ENCODE data around the gene ZNF644.

The ZNF644 gene

DNA sequence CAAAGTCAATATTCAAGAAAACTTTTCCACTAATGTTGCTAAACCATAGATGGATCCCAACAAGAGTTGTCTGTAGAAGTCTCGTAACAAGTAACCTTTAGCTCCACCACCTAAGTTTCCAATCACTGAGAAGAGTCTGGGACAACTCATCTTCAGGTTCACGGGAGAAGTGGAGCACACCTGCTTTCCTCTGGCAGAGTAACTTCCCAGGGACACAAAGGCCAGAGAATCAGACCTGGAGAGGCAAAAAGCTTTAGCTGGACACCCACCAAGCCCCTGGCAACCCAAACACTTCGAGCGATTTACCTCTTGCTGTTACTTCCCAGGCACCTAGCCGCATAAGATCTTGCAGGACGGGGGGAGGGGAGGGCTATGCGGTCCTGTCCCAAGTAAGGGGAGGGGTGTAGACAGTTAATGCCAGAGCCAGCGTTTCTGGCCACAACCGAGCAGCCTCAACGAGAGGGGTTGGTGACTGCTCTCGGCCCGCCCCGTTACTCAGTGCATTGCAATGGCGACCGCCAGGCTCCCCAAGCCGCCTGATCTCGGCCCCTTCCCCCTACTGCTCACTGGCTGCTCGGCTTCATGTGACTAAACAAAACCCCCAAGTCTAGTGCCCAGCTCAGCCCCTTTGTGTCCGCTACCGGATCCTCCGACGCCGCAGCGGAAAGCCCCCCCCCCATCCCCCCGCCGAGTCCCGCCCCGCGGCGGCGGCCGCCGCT lies 709 bp downstream of the ZNF644 start:
- peak; percentile 85 for DNase-seq

DNA sequence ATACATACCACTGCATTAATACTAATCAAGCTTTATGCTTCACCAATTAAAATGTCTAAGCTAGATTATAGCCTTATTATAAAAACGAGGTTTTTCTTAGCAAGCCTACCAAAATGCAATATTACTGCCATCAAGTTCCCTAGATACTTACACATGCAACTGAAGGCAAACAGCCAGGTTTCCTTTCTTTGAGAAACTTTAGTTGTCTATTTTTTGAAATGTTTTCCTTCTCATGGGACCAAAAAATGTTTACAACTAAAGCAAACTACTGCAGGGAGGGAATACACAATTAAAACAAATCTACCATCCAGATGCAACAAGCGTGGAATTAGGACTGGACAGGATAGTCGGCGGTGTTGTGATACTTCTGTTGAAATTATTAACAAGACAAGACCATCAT lies 1.3 kb downstream of the ZNF644 start:
- peak; percentile 23 for DNase-seq

DNA sequence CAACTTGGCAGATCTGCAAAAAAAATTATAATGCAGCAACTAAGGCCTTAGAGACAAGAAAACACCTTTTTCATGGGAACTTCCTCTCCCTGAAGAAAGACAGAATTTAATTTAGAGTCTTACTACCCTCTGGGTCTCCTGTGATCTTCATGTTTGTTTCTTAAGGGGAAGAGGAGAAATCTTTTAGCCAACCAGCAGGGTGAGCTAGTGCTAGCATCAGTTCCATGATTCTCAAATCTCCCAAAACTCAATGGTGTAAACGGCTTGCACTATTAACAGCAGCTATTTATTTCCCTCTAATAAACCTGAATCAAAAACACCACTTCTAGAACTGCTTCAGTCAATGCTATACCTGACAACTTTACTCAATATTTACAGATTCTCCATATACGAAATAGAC lies 3.8 kb downstream of the ZNF644 start:
- peak; percentile 65 for DNase-seq

DNA sequence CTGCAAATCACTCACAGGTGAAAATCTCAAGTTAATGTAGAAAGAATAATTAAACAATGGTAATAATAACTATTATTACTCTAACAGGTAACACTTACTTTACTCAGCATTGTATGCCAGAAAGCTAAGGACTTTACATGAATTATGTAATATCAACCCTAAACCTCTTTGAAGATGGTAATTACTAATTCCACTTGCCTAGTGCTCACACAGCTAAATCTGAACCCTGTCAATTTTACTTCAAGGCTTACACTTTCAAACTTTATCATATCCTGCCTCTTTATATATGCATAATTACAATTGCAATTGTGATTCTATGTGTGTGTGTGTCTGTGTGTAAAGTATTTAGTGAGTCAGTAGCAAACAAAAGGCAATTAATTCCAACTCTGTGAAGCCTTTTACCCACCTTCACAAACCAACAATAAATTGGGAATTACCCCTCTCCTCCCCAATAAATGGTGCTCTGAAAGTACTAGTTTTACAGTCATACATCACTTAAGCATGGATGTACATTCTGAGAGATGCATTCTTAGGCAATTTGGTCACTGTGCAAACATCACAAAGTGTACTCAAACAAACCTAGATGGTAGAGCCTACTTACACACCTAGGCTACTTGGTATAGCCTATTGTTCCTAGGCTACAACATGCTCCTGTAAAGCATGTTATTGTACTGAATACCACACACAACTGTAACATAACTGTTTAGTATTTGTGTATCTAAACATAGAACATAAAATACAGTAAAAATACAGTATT lies 5.9 kb downstream of the ZNF644 start:
- no peak for DNase-seq

DNA sequence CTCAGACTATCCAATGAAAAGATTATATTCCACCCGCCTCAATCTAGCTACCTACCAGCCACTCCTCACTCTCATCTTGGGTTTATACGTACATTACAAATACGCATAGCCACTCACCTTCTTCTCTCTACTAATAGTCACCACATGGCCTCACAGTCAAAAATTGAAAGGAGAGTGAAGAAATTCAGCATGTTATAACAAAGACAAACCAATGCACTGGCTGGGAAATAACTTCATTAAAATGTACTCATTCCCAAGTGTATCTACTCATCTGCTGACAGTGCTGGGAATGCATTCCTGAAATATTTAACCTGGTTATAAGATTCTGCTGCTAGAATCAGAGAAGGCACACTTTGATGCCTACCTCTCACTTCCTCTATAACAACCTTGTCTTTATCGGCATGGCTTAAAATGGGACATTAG lies 6.5 kb downstream of the ZNF644 start:
- DNase-seq: no peak

DNA sequence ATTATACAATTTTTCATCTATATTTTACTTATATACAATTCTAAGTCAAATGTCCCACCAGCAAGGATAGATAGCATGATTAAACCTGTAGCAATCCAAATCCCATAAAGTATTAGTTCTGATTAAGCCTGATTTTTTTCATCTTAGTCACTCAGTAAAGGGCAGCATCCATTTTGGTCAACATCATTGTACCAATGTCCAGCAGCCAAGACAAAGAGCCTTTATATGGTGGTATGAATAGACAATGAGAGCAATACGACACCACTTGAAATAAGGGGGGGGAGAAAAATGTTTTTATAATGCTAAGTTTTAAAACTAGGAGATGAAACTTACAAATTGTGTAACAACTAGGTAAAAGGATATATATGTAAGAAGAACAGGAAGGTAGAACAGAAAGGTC lies 7.4 kb downstream of the ZNF644 start:
- DNase-seq: no peak

DNA sequence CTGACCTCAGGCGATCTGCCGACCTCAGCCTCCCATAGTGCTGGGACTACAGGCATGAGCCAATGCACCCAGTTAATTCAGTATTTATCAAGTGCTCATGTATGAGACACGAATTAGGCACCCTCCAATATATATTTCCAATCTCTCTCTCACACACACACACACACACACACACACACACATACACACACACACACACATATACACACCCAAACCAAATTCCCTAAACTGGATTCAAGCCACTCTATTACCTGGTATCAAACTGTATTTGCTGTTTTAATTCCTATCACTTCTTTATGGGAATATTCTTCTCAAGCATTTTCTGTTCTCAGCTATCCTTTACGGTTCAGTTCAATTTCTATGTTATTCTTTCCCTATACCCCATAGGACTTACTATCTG lies 8.5 kb downstream of the ZNF644 start:
- DNase-seq: no peak

DNA sequence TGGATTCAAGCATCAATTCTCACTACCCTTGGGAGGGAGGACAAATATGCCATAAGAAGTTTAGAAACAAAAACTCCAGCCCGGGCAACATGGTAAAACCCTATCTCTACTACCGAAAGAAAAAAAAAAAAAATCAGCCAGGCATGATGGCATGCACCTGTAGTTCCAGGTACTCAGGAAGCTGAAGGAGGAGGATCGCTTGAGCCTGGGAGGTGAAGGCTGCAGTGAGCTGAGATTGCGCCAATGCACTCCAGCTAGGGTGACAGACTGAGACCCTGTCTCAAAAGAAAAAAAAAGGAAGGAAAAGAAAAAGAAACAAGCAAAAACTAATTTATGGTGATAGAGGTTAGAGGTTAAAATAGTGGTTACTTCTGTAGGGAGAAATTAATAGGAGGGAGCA lies 9.6 kb downstream of the ZNF644 start:
- DNase-seq: no peak

DNA sequence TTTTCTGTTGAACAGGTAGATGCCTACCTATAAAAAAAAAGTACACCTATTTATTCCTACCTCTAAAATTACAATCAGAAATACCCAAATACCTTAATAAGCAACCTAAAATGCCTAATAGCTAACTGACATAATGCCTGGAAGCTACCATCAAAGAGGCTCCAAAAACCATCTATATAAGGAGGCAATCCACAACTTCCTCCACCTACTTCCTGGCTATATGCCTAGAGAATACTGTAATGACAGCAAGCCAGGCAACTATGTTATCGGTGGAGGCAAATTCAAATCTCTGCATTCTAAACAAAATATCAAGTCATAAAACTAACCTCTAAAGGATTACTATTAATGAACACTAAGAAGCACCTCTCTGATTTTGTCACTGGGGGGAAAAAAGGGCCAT lies 10.1 kb downstream of the ZNF644 start:
- DNase-seq: peak; percentile 37

DNA sequence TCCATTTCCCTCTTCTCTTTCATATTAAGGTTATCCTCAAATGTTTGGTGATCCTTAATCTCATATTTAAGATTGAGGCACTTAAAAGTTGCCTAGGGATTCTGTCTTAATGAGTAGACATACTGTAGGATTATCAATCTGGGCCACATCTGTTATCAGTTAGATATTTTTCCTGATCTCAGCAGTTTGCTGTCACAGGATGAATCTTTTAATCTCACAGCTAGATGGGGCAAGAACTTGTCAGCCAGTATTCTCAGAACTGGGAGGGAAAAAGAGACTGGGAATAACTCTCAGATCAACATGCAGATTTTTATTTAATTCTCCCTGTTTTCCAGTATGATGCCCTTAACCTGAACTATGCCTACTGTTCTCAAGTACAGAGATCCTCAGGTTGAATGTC lies 14.0 kb downstream of the ZNF644 start:
- DNase-seq: no peak

DNA sequence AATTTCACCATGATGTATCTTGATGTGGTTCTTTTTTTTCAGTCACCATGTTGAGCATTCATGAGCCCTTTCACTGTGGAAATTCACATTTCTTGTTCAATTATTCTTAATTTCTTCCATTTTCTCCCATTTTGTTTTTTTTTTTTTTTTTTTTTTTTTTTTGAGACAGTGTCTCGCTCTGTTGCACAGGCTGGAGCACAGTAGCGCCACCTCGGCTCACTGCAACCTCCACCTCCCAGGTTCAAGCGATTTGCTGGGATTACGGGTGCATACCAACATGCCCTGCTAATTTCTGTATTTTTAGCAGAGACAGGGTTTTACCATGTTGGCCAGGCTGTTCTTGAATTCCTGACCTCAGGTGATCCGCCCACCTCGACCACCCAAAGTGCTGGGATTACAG lies 14.7 kb downstream of the ZNF644 start:
- no peak for DNase-seq

DNA sequence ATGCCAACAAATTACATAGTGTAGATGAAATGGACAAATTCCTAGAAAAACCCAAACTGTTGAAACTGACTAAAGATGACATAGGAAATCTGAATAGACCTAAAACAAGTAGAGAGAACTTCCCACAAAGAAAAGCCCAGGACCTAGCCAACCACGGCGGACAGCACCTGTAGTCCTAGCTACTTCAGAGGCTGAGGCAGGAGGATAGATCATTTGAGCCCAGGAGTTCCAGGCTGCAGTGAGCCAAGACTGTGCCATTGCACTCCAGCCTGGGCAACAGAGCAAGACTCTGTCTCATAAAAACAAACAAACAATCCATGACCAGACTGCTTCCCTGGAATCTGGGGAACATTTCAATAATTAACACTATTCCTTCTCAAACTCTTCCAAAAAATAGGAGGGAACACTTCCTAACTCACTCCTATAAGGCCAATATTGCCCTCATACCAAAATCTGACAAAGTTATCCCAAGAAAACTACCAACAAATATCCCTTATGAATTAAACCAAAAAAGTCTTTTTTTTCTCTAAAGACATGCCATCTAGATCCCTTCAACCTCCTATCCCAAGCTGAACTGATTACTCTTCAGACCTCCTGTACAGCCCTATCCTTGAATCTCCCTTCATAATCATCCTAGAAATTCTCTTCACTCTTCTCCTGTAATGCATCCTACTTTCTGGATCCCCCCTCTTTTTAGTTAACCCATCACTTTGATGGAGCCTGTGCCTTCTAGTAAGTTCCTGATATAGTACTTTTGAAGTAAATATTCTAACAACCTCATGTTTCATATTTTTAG lies 15.5 kb downstream of the ZNF644 start:
- DNase-seq: no peak

DNA sequence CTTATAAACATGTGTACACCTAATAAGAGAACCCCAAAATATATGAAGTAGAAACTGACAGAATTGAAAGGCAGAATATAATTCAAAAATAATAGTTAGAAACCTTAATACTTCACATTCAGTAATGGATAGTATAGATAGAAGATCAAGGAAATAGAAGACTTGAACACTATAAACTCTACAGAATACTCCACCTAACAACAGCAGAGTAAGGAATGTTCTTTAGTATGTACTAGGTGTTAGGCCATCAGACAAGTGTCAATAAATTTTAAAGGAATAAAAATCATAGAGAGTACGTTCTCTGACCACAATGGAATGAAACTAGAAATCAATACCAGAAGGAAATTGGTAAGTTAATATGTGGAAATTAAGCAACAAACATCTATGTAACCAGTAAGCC lies 16.6 kb downstream of the ZNF644 start:
- DNase-seq: no peak

DNA sequence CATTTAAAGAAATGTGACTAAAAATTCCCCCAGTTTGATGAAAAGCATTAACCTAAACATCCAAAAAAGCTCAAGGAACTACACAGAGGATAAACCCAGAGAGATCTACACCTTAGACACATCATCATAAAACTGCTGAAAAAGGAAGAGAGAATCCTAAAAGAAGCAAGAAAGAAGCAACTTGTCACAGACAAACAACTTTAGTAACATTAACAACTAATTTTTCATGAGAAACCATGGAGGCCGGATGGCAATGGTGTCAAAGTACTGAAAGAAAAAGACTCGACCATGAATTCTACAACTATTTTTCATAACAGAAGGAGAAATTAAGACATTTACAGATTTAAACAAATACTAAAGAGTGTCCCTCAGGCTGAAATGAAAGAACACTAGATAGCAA lies 17.7 kb downstream of the ZNF644 start:
- no peak for DNase-seq

DNA sequence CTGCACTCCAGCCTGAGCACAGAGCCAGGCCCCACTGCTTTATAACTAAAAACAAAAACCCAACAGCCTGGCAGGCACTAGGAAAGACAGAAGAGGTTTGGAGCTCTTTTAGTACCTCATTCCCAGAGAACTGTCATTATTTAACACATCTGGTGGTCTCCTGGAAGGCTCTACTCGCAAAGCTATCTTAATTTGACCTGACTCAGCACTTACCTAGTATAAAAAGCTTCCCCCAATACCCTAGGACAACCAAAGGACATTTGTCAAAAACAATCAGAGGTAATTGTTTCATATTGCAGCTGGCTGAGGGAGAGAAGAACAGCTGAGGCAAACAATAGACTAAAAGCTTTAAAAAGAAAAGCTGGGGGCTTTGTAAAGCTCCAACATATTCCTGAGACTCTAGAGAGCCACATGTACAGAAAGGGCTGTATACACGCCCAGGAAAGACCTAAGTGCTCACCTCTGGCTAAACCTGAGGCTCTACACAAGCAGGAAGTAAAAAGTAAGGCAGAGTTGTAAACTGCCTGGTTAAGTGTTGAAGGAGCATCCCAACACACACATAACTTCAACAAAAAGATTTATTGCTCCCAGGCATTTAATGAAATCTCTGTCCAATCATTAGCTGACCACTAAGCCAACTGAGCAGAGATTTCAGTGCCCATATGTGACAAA lies 25.0 kb downstream of the ZNF644 start:
- DNase-seq: no peak

DNA sequence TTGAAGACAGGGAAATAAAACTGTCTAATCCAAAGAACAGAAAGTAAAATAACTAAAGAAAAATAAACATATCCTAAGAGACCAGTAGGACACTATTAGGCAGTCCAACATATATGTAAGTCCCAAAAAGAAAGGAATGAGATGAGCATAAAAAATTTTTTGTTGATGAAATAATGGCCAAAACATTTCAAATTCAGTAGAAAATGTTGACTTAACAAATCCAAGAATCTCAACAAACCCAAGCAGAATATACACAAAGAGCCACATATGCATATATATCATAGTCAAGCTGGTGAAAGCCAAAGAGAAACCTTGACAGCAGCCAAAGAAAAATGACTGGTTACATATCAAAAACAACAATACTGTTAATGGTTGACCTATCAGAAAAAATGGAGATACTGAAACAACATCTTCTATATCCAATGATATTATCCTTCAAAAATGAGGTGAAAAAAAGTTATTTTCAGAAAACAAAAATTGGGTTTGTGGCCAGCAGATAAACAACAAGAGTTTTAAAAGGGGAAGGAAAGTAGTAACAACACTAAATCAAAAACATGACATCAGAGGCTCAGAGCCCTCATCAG lies 26.4 kb downstream of the ZNF644 start:
- no peak for DNase-seq

DNA sequence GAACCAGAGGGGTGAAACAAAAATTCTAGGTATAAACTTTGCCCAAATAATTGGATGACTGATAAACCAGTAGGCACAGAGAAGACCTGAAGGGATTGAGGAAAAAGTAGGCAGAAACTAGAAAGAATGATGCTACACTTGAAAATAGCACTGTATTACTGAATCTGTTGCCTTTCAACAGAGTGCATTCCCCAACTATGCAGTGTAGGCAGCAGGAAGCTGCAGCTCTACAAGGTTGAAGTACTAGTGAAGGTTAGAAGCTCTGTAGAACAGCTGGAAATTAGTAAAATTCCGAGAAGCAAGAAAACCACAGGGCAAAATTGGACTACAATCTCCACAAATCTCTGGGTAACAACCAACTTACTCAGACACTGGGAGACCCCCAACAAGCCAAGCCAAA lies 27.4 kb downstream of the ZNF644 start:
- no peak for DNase-seq

DNA sequence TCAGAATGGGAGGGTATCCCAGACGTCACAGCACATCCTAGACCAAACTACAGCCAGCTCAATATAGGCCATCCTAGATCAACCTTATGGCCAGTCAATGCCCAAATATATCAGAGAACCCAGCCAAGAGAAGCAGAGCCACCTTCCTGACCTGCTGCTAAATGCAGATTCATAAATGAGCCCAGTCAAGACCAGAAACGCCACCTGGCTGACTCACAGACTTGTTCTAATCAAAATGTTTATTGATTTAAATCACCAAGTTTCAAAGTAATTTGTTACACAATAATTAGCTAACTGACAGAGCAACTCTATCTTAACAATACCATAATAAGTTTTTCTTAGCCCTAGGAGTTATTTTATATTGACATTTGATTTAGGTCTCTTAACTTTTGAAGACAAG lies 28.6 kb downstream of the ZNF644 start:
- DNase-seq: no peak

DNA sequence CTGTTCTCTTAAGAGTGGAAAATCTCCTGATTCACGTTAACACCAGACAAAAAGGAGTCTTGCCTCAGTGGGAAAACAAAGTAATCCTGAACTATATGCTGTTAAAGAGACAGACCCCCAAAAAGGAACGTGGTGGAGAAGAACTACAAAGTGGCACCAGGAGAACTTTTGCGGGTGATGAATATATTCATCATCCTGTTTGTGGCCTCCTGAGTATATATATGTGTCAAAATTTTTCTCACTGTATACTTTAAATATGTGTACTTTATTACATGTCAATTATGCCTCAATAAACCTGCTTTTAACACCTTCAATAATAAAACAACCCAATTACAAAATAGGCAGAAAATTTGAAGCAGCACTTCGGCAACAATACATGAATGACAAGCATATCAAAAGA lies 31.1 kb downstream of the ZNF644 start:
- DNase-seq: no peak

DNA sequence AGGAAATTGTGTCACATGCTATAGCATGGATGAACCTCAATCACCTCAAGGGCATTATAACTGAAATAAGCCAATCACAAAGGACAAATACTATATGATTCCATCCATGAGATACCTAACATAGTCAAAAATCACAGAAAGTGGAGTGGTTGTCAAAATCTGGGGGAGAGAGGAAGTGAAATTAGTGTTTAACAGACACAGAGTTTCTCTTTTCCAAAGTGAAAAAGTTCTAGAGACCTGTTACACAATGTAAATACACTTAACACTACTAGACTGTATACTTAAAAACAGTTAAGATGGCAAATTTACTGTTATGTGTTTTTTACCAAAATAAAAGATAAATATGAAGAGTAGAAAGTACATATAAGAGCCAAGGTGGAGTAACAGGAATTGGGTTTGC lies 31.8 kb downstream of the ZNF644 start:
- DNase-seq: no peak

DNA sequence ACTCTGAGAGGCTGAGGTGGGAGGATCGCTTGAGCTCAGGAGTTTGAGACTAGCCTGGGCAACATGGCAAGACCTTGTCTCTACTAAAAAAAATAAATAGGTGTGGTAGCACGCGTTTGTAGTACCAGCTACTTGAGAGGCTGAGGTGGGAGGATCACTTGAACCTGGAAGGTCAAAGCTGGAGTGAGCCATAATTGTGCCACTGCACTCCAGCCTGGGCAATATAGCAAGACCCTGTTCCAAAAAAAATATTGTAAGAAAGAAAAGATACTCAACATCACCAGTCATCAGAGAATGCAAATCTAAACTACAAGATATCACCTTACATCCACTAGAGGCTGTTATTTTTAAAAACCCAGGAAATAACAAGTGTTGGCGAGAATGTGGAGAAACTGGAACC lies 32.5 kb downstream of the ZNF644 start:
- DNase-seq: no peak

DNA sequence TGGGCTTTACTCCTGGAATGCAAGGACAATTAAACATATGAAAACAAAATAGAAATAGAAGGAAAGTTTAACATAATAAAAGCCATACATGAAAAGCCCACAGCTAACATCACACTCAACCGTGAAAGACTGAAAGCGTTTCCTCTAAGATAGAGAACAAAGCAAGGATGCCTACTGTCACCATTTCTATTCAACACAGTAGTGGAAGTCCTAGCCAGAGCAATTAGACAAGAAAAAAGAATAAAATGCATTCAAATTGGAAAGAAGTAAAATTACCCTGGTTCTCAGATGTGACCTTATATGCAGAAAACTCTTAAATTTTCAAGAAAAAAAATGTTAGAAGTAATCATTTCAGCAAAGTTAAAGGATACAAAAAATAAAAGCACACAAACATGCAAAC lies 34.0 kb downstream of the ZNF644 start:
- DNase-seq: no peak

DNA sequence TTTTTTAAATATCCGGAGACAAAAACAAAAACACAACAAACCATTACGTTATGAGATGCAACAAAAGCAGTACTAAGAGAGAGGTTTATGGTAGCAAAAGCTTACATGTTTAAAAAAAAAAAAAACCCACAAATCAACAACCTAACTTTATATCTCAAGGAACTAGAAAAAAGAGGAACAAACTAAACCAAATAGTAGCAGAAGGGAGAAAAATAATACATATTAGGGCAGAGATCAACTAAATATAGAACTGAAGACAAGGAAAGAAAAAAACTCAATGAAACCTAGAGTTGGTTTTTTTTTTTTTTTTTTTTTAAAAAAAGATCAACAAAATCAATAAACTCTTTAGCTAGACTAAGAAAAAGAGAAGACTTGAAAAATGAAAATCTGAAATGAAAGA lies 34.9 kb downstream of the ZNF644 start:
- DNase-seq: peak; percentile 21

All from hematopoietic multipotent progenitor cell treated with erythropoietin and hydrocortisone succinate and interleukin-3 and kit ligand, for 6 days (in vitro differentiated cells).